ENCODE measurements around the gene HSPA8. TPM values are rescaled to one million over a fixed set of nuclear protein-coding genes. Genes with fewer than 3 reads are reported as not detected.

The HSPA8 gene
- total and polyA plus RNA-seq, 5 donors from 2014 or later, result 1,352 to 1,932 (median 1,515) TPM

- ATAC-seq (ENCODE audit: low read depth in 2 of 2) (no peak), DNase-seq (no peak)
- Histone ChIP-seq H3K36me3 (ENCODE audit: control insufficient read depth, insufficient read depth, low read length) (no peaks in the 10 kb centered on the region), H3K9me3 (ENCODE audit: control insufficient read depth in 2 of 2, low read length in 2 of 2) (no peaks in the 10 kb centered on the region), H3K27me3 (ENCODE audit: control insufficient read depth, insufficient read depth, low read length) (no peaks in the 10 kb centered on the region), H3K27ac (ENCODE audit: insufficient read depth, low read length, poor library complexity, severe bottlenecking) (no peak overlapping the region), H3K4me3 (ENCODE audit: low read depth, low read length) (no peak overlapping the region), H3K4me1 (ENCODE audit: control insufficient read depth, insufficient read depth, low read length, poor library complexity, severe bottlenecking) (no peaks in the 10 kb centered on the region)
- Mint-ChIP-seq H3K27me3 (peaks cover 33% of the 10 kb centered on the region), H3K4me3 (no peak overlapping the region), H3K36me3 (no peaks in the 10 kb centered on the region), H3K9me3 (no peaks in the 10 kb centered on the region), H3K4me1 (no peaks in the 10 kb centered on the region), H3K27ac (no peak overlapping the region)
Measured at GRCh38 chr11:123011510-123011909, 50.4 kb downstream of the HSPA8 start.

Other genes with a start within 250 kb of the HSPA8 start
- 1.4 TPM for gene CRTAM, start 223.6 kb downstream of the HSPA8 start, total RNA-seq
- 1 to 10 TPM in 2 of 4 donors, under 1 TPM in 2; 0.29 to 1.9 (median 0.98) TPM for gene CRTAM, start 223.6 kb downstream of the HSPA8 start, polyA plus RNA-seq
- gene JHY, start 179.4 kb downstream of the HSPA8 start, total RNA-seq, result 1.9 TPM
- 1 to 10 TPM in 3 of 4 donors, under 1 TPM in 1; 0.67 to 2.1 (median 1.5) TPM for gene JHY, start 179.4 kb downstream of the HSPA8 start, polyA plus RNA-seq
- not detected for gene BSX, start 80.3 kb downstream of the HSPA8 start, total RNA-seq
- not detected for gene BSX, start 80.3 kb downstream of the HSPA8 start, polyA plus RNA-seq
- gene CLMP, start 133.1 kb upstream of the HSPA8 start, total RNA-seq, result 0.20 TPM
- under 1 TPM; 0.05 to 0.23 (median 0.10) TPM for gene CLMP, start 133.1 kb upstream of the HSPA8 start, polyA plus RNA-seq

All from CD4-positive, CD25-positive, alpha-beta regulatory T cell (primary cell).